ENCODE data around the gene INF2. TPM values are rescaled to one million over a fixed set of nuclear protein-coding genes. Genes with fewer than 3 reads are reported as not detected.

Gene INF2
- total and polyA plus RNA-seq, 2 donors (not counting 3 experiments of a cell fraction or from before 2014, with no cell fraction given): 55.3 to 124 TPM

GRCh38 chr14:104683653-104684448 lies 5.6 kb upstream of the INF2 start:
- H3K27me3 ChIP-seq (ENCODE audit: control insufficient read depth in 2 of 2, insufficient read depth in 2 of 2, low read length in 2 of 2): no peaks in the 10 kb centered on the region
- no peak overlapping the region for H2AFZ ChIP-seq (ENCODE audit: low read depth, low read length)
- intact Hi-C loops (cut with micrococcal nuclease) (no loop called here), dilution Hi-C loops (cut with MboI; ENCODE audit: extremely low pct_ligation_motif_present, low sequenced_read_pairs) (no loop called here)
- no peaks in the 10 kb centered on the region for H4K20me1 ChIP-seq (replicated peaks; ENCODE audit: control insufficient read depth, extremely low read depth, insufficient read depth, low read length)
- H3K4me3 ChIP-seq (replicated peaks in 1 of 3; ENCODE audit: insufficient read depth in 1 of 3, low read depth in 1 of 3, low read length in 3 of 3): no peak overlapping the region
- H3K4me2 ChIP-seq (ENCODE audit: insufficient read depth, low read length): no peak overlapping the region
- H3K36me3 ChIP-seq (ENCODE audit: control insufficient read depth in 2 of 2, extremely low read depth in 1 of 2, insufficient read depth in 2 of 2, low read length in 2 of 2): no peaks in the 10 kb centered on the region
- TF ChIP-seq GATA2 (IDR thresholded peaks at IDR 0.05; ENCODE audit: insufficient read depth, insufficient read length, low read depth, low read length): no peak
- no peak for TF ChIP-seq MAX (IDR thresholded peaks at IDR 0.05; ENCODE audit: insufficient read depth, insufficient read length)
- H3K27ac ChIP-seq (ENCODE audit: insufficient read depth, low read depth, low read length): no peak overlapping the region
- H3K9me1 ChIP-seq (replicated peaks; ENCODE audit: control insufficient read depth, extremely low read depth, insufficient read depth, low read length): no peaks in the 10 kb centered on the region
- CTCF ChIA-PET: no interaction called here
- no peaks in the 10 kb centered on the region for H3K79me2 ChIP-seq (ENCODE audit: control insufficient read depth, insufficient read depth, low read length)
- FAIRE-seq (no peak), DNase-seq (ENCODE audit: low read depth, low spot score) (no peak)
- POLR2A ChIA-PET: no interaction called here
- BruUV-seq (replicated peaks): no TSS peak
- no peaks in the 10 kb centered on the region for H3K9me3 ChIP-seq (replicated peaks; ENCODE audit: control insufficient read depth, insufficient read depth, low read length)
- peaks cover 33% of the 10 kb centered on the region for H3K4me1 ChIP-seq (ENCODE audit: control insufficient read depth, extremely low read depth, insufficient read depth, low read length)
- no peak overlapping the region for H3K9ac ChIP-seq (replicated peaks; ENCODE audit: extremely low read depth, insufficient read depth, low read length)

GRCh38 chr14:104684449-104684821 lies 5.0 kb upstream of the INF2 start:
- intact Hi-C loops (cut with micrococcal nuclease): no loop called here
- BruUV-seq (replicated peaks): no TSS peak
- FAIRE-seq: no peak

More at GRCh38 chr14:104684449-104684821, 5.0 kb upstream of the INF2 start:
- no peak overlapping the region for H3K9ac ChIP-seq (replicated peaks; ENCODE audit: extremely low read depth, insufficient read depth, low read length)
- H2AFZ ChIP-seq (ENCODE audit: low read depth, low read length): no peak overlapping the region
- POLR2A ChIA-PET: no interaction called here
- CTCF ChIA-PET: no interaction called here
- no peaks in the 10 kb centered on the region for H3K79me2 ChIP-seq (ENCODE audit: control insufficient read depth, insufficient read depth, low read length)
- TF ChIP-seq MAX (IDR thresholded peaks at IDR 0.05; ENCODE audit: insufficient read depth, insufficient read length) (no peak), POLR2A (IDR thresholded peaks at IDR 0.05; ENCODE audit: low read depth, low read length) (no peak), FOS (IDR thresholded peaks at IDR 0.05; ENCODE audit: borderline replicate concordance, insufficient read depth, low read length) (no peak), EZH2 (IDR thresholded peaks at IDR 0.05; ENCODE audit: borderline replicate concordance, low read depth, low read length, severe bottlenecking) (no peak), JUN (IDR thresholded peaks at IDR 0.05; ENCODE audit: borderline replicate concordance, insufficient read depth, insufficient read length, low read depth) (no peak), GATA2 (IDR thresholded peaks at IDR 0.05; ENCODE audit: insufficient read depth, insufficient read length, low read depth, low read length) (no peak), MYC (IDR thresholded peaks at IDR 0.05; ENCODE audit: low read depth, low read length) (no peak), CTCF (IDR thresholded peaks at IDR 0.05; ENCODE audit: extremely low read depth in 1 of 2, insufficient read depth in 1 of 2, low read depth in 1 of 2, low read length in 2 of 2) (no peak), POLR2AphosphoS5 (IDR thresholded peaks at IDR 0.05; ENCODE audit: insufficient read depth, low read depth, low read length) (no peak)
- no peak for DNase-seq (ENCODE audit: low read depth, low spot score)
- no peaks in the 10 kb centered on the region for H3K27me3 ChIP-seq (ENCODE audit: control insufficient read depth in 2 of 2, insufficient read depth in 2 of 2, low read length in 2 of 2)
- peaks cover 36% of the 10 kb centered on the region for H3K4me1 ChIP-seq (ENCODE audit: control insufficient read depth, extremely low read depth, insufficient read depth, low read length)
- dilution Hi-C loops (cut with MboI; ENCODE audit: extremely low pct_ligation_motif_present, low sequenced_read_pairs): no loop called here
- H3K9me3 ChIP-seq (replicated peaks; ENCODE audit: control insufficient read depth, insufficient read depth, low read length): no peaks in the 10 kb centered on the region
- no peak overlapping the region for H3K4me3 ChIP-seq (replicated peaks in 1 of 3; ENCODE audit: insufficient read depth in 1 of 3, low read depth in 1 of 3, low read length in 3 of 3)
- no peaks in the 10 kb centered on the region for H3K9me1 ChIP-seq (replicated peaks; ENCODE audit: control insufficient read depth, extremely low read depth, insufficient read depth, low read length)
- H3K36me3 ChIP-seq (ENCODE audit: control insufficient read depth in 2 of 2, extremely low read depth in 1 of 2, insufficient read depth in 2 of 2, low read length in 2 of 2): no peaks in the 10 kb centered on the region
- H3K27ac ChIP-seq (ENCODE audit: insufficient read depth, low read depth, low read length): no peak overlapping the region
- no peaks in the 10 kb centered on the region for H4K20me1 ChIP-seq (replicated peaks; ENCODE audit: control insufficient read depth, extremely low read depth, insufficient read depth, low read length)
- no peak overlapping the region for H3K4me2 ChIP-seq (ENCODE audit: insufficient read depth, low read length)

Measured in endothelial cell of umbilical vein (primary cell).